HG03342 (cell line): Measurements from ENCODE around the gene ZNF780A.
"Not testable (repeated sequence)": the region's sequence is repeated elsewhere in the genome, so short reads cannot be mapped to it uniquely, and the experiment has no call there.

Experiments
- ATAC-seq: cut with Tn5 transposase; IDR thresholded peaks from one replicate; pipeline ENCODE4 v1.9.1; 2021; ENCODE audit warnings: mild to moderate bottlenecking, moderate library complexity; ENCODE audit not compliant: unreplicated experiment

The ZNF780A gene

GRCh38 chr19:40088299-40089047 is 2.3 kb downstream of the ZNF780A start:
- no peak for ATAC-seq

DNA sequence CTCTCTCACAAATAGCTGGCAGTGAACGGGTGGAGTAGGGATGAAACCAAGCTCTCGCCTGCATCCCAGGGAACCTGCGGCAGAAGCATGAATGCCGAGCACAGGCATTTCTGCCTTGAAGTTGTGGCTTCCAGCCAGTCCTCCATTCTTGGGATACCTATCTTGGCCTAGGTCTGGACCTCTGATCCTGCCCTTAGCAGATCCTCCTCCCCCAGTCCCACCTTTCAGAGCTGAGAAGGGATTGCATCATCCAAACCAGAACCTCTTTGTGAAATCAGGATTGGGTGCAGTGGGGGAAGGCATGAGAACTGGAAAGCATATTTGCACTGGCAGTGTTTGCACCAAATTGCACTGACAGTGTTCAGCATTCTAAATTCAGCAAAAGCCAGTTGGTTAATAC is 5.8 kb downstream of the ZNF780A start:
- ATAC-seq = no peak

- no peak for ATAC-seq
Measured at GRCh38 chr19:40081411-40081810, 9.3 kb downstream of the ZNF780A start.

DNA sequence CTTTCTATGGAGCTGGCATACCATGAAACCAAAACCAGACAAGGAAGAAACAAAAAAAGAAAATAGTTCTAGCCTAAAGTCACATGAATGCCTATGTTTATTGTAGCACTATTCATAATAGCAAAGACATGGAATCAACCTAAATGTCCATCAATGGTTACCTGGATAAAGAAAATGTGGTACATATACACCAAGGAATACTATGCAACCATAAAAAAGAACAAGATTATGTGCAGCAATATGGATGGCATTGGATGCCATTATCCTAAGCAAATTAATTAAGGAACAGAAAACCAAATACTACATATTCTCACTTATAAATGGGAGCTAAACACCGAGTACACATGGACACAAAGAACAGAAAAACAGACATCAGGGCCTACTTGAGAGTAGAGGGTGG is 10.5 kb downstream of the ZNF780A start:
- ATAC-seq = no peak

DNA sequence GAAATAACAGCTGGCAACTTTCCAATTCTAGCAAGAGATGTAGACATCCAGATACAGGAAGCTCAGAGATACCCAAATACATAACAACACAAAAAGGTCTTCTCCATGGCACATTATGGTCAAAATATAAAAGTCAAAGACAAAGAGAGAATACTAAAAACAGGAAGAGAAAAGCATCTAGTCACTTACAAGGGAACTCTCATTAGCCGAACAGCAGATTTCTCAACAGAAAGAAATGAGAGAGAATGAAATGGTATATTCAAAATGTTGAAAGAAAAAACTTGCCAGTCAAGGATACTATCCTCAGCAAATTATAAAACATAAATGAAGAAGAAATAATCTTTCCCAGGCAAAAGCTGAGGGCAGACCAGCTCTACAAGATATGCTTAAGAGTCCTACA is 12.4 kb downstream of the ZNF780A start:
- no peak for ATAC-seq

- ATAC-seq = no peak
Measured at GRCh38 chr19:40070058-40070457, 20.7 kb downstream of the ZNF780A start.

GRCh38 chr19:40059624-40060023 is 31.1 kb downstream of the ZNF780A start:
- ATAC-seq = no peak

GRCh38 chr19:40057166-40057565 is 33.6 kb downstream of the ZNF780A start:
- ATAC-seq = no peak

- no peak for ATAC-seq
Measured at GRCh38 chr19:40056505-40056904, 34.2 kb downstream of the ZNF780A start.

- ATAC-seq = peak; percentile 63
Measured at GRCh38 chr19:40055832-40056504, 34.8 kb downstream of the ZNF780A start, which contains the start of gene ZNF780B. Gene ZNF780B, minus strand, starts transcription at chr19:40056231. Its CDS starts 5,899 bp downstream, at chr19:40050332.

GRCh38 chr19:40055049-40055448 is 35.7 kb downstream of the ZNF780A start:
- no peak for ATAC-seq

DNA sequence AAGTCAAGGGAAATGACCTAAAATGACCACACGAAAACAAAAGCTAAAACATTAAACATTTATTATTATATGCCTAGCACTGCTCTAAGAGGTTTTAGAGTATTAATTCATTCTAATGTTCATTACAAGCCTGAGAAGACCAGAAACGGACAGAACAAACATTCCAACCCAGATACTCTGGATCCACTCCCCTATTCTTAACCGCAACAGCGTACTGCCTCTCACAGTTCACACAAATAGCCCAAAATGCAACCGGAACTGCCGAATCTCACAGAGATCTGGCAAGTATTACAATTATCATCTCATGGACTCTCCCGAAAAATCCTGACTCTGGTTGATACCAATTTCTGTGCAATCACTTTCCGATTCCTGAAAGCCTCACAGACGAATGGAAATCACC is 36.1 kb downstream of the ZNF780A start:
- ATAC-seq = no peak

DNA sequence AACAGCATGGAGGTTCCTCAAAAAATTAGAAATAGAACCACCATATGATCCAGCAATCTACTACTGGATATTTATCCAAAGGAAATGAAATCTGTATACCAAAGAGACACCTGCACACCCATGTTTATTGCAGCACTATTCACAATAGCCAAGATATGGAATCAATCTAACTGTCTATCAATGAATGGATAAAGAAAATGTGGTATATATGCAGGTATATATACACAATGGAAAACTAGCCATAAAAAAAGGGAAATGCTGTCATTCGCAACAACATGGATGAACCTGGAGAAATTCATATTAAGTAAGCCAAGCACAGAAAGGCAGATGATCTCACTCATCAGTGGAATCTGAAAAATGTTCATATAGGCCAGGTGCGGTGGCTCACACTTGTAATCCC is 37.3 kb downstream of the ZNF780A start:
- ATAC-seq = no peak

DNA sequence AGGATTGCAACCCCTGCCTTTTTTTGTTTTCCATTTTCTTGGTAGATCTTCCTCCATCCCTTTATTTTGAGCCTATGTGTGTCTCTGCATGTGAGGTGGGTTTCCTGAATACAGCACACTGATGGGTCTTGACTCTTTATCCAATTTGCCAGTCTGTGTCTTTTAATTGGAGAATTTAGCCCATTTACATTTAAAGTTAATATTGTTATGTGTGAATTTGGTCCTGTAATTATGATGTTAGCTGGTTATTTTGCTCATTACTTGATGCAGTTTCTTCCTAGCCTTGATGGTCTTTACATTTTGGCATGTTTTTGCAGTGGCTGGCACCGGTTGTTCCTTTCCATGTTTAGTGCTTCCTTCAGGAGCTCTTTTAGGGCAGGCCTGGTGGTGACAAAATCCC is 49.0 kb downstream of the ZNF780A start:
- ATAC-seq = not testable (repeated sequence)

GRCh38 chr19:40038047-40038446 is 52.7 kb downstream of the ZNF780A start:
- not testable (repeated sequence) for ATAC-seq

DNA sequence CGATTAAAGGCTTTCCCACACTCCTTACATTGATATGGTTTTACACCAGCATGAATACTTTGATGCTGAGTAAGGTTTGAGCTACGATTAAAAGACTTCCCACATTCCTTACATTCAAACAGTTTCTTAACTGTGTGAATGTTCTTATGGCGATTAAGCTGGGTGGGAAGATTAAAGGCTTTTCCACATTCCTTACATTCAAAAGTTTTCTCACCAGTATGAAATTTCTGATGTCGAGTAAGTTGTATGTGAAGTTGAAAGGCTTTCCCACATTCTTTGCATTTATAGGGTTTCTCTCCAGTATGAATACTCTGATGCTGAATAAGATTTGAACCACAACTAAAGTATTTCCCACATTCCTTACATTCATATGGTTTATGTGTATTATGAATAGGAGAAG is 54.7 kb downstream of the ZNF780A start:
- no peak for ATAC-seq

- no peak for ATAC-seq
Measured at GRCh38 chr19:40033989-40034560, 56.7 kb downstream of the ZNF780A start.

DNA sequence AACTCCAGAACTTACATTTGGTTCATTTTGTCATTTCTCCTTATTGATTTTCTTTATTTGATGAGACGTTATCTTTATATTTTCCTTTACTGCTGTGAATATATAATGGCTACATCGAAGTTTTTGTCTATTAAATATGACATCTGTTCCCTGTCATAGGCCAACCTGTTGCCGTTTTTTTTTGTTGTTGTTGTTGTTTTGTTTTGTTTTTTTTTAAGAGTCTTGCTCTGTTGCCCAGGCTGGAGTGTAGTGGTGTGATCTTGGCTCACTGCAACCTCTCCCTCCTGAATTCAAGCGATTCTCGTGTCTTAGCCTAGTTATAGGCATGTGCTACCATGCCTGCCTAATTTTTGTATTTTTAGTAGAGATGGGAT is 64.2 kb downstream of the ZNF780A start:
- no peak for ATAC-seq

DNA sequence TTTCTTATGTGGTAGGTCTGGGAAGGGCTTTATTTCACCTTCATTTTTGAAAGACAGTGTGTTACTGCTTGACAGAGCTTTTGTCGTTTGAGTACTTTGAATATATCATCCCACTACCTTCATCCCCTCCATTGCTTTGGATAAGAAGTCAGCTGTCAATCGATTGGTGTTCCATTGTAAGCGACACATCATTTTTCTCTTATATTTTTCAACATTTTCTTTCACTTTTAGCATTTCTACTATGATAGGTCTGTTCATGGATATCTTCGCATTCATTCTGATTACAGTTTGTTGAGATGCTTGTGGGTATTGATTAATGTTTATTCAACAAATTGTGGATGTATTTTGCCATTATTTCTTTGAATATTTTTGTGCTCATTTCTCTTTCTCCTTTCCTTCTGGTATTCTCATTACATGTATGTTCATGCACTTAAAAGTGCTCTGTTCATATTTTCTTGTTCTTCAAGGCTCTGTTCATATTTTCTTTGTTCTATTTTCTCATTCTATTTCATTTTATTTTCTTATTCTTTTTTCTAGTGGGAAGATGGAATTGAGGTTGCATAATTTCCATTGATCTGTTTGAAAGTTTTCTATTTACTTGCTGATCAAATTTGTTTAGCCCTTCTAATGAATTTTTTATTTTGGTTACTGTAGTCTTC is 64.7 kb downstream of the ZNF780A start:
- no peak for ATAC-seq

GRCh38 chr19:40023969-40024368 is 66.8 kb downstream of the ZNF780A start:
- ATAC-seq = no peak
